Measurements from ENCODE around the gene GJA9. TPM values are rescaled to one million over a fixed set of nuclear protein-coding genes. Genes with fewer than 3 reads are reported as not detected.

Gene GJA9
- total and polyA plus RNA-seq, 2 of the 8 experiments (the other 6 are each of a cell fraction or from before 2014, with no cell fraction given) = not detected

- Histone ChIP-seq H3K14ac (ENCODE audit: insufficient read length) (no peak overlapping the region), H2BK120ac (replicated peaks; ENCODE audit: low read depth, low read length) (no peak overlapping the region), H3K79me1 (ENCODE audit: low read depth, low read length) (no peaks in the 10 kb centered on the region), H3K56ac (replicated peaks; ENCODE audit: insufficient read length, low read depth, low read length) (no peak overlapping the region), H3K23me2 (ENCODE audit: low read depth, low read length) (no peaks in the 10 kb centered on the region), H3K9me3 (ENCODE audit: insufficient read depth in 2 of 2, low read depth in 1 of 2, low read length in 1 of 2) (no peaks in the 10 kb centered on the region), H3K4me1 (replicated peaks in 1 of 4; ENCODE audit: control insufficient read depth in 3 of 4, insufficient read depth in 4 of 4, low read length in 3 of 4) (no peaks in the 10 kb centered on the region), H4K20me1 (replicated peaks in 1 of 2; ENCODE audit: control insufficient read depth in 1 of 2, insufficient read depth in 2 of 2, low read length in 2 of 2) (no peaks in the 10 kb centered on the region), H3K27ac (ENCODE audit: low read depth, low read length) (no peak overlapping the region), H2BK20ac (ENCODE audit: low read length) (no peak overlapping the region), H3K4me3 (ENCODE audit: extremely low read depth in 1 of 4, insufficient read depth in 2 of 4, low read depth in 3 of 4, low read length in 4 of 4) (no peak overlapping the region), H2BK15ac (ENCODE audit: low read length) (no peak overlapping the region), H3K4ac (replicated peaks; ENCODE audit: insufficient read length, low read depth, low read length) (no peak overlapping the region), H4K8ac (ENCODE audit: extremely low read depth, insufficient read depth, low read length) (no peak overlapping the region), H3K18ac (ENCODE audit: extremely low read depth, low read length) (no peak overlapping the region), H2AK5ac (ENCODE audit: low read depth, low read length) (no peak overlapping the region), H3K27me3 (replicated peaks in 1 of 4; ENCODE audit: control insufficient read depth in 3 of 4, extremely low read depth in 1 of 4, insufficient read depth in 3 of 4, low read length in 3 of 4) (no peaks in the 10 kb centered on the region; a peak in 1 of 7 replicates), H3K23ac (ENCODE audit: insufficient read length) (no peak overlapping the region), H3K4me2 (ENCODE audit: insufficient read depth in 1 of 2, low read depth in 2 of 2, low read length in 2 of 2) (no peak overlapping the region), H2BK12ac (ENCODE audit: low read depth, low read length) (no peak overlapping the region), H3K36me3 (ENCODE audit: control insufficient read depth in 2 of 4, insufficient read depth in 4 of 4, low read length in 3 of 4) (no peaks in the 10 kb centered on the region), H4K91ac (replicated peaks; ENCODE audit: insufficient read length, low read length) (no peak overlapping the region), H4K5ac (ENCODE audit: insufficient read length, low read depth, low read length) (no peak overlapping the region), H2AFZ (ENCODE audit: low read length) (no peak overlapping the region), H2BK5ac (ENCODE audit: low read depth, low read length) (no peak overlapping the region), H3K79me2 (ENCODE audit: control insufficient read depth in 1 of 2, insufficient read depth in 2 of 2, low read length in 2 of 2) (no peaks in the 10 kb centered on the region), H3K9ac (replicated peaks in 1 of 4; ENCODE audit: extremely low read depth in 1 of 4, low read depth in 3 of 4, low read length in 3 of 4) (no peak overlapping the region)
- no peak for TF ChIP-seq EP300 (IDR thresholded peaks at IDR 0.05; ENCODE audit: borderline replicate concordance in 1 of 2, low read depth in 2 of 2, low read length in 2 of 2)
- TF ChIP-seq ASH2L (IDR thresholded peaks at IDR 0.05; ENCODE audit: low read length) = no peak
- no peak for TF ChIP-seq SRF (IDR thresholded peaks at IDR 0.05; ENCODE audit: low read depth, low read length)
- no peak for TF ChIP-seq RFX5 (IDR thresholded peaks at IDR 0.05; ENCODE audit: borderline replicate concordance, low read depth, low read length)
- TF ChIP-seq SP1 (IDR thresholded peaks at IDR 0.05; ENCODE audit: low read depth, low read length) = no peak
- no peak for TF ChIP-seq SIRT6 (IDR thresholded peaks at IDR 0.05; ENCODE audit: low read length)
- no peak for TF ChIP-seq YY1 (IDR thresholded peaks at IDR 0.05; ENCODE audit: low read depth, low read length)
- TF ChIP-seq CHD1 (IDR thresholded peaks at IDR 0.05; ENCODE audit: low read depth, low read length) = no peak
- TF ChIP-seq CHD2 (IDR thresholded peaks at IDR 0.05; ENCODE audit: low read length) = no peak
- DNase-seq (ENCODE audit: low read depth in 1 of 2, low spot score in 2 of 2) (no peak), FAIRE-seq (no peak)
- ChIA-PET CTCF (ENCODE audit: partially characterized antibody) (interaction anchor here (0.9 to 4.0 kb wide), 6 partner anchors 8 to 241 kb away, joined by 4 to 17 read pairs (median 4); no protein-coding TSS in a partner anchor), POLR2A (ENCODE audit: partially characterized antibody) (interaction anchor here (0.6 to 1.0 kb wide), 3 partner anchors 8 to 816 kb away, joined by 3 to 4 read pairs (median 3); no protein-coding TSS in a partner anchor)
These were observed 54.5 kb downstream of the GJA9 start for GRCh38 chr1:38826886-38827285.
